Keratinocyte (primary cell): ENCODE data around the gene KLF2. TPM values are rescaled to one million over a fixed set of nuclear protein-coding genes. Genes with fewer than 3 reads are reported as not detected.

ENCODE experiments used
- DNase-seq: peaks from one replicate; pipeline ENCODE4 v3.0.0-alpha.2; 2011; ENCODE audit warnings: low read depth, missing footprints, low spot score
- FAIRE-seq: peaks from 2 replicates; lab custom pipeline; 2011; peaks lifted over from hg19 to GRCh38; lab: Jason Lieb, UNC
- H2AFZ ChIP-seq: 2 replicates; pipeline ENCODE4 v1.6.0; 2012; ENCODE audit warnings: low read length, control low read depth, inconsistent platforms; ENCODE audit not compliant: control insufficient read depth
- H3K27ac ChIP-seq: 2 replicates; pipeline ENCODE4 v1.5.1; 2011; ENCODE audit warnings: low read length; ENCODE audit not compliant: control insufficient read depth, insufficient read depth
- H3K27me3 ChIP-seq: 3 replicates; pipeline ENCODE4 v1.6.0; 2011; ENCODE audit warnings: low read length; ENCODE audit not compliant: control insufficient read depth, insufficient read depth; ENCODE audit errors: extremely low read depth
- H3K36me3 ChIP-seq, 2 experiments: 2 replicates in 1 of 2; 3 replicates in 1 of 2; pipeline ENCODE4 v1.5.1; 2011; ENCODE audit warnings: low read length in 2 of 2, mild to moderate bottlenecking in 1 of 2; ENCODE audit not compliant: control insufficient read depth in 2 of 2, insufficient read depth in 2 of 2; ENCODE audit errors: extremely low read depth in 1 of 2
- H3K4me1 ChIP-seq: 3 replicates; pipeline ENCODE4 v1.5.1; 2011; ENCODE audit warnings: low read length; ENCODE audit not compliant: control insufficient read depth, insufficient read depth; ENCODE audit errors: extremely low read depth
- H3K4me2 ChIP-seq: 3 replicates; pipeline ENCODE4 v1.6.0; 2011; ENCODE audit warnings: low read depth, low read length; ENCODE audit not compliant: control insufficient read depth, insufficient read depth; ENCODE audit errors: extremely low read depth
- H3K4me3 ChIP-seq, 3 experiments: fragments of 200-600 bp in 1 of 3; sonication (generic) in 1 of 3; 2 replicates in 2 of 3; 3 replicates in 1 of 3; pipeline ENCODE4 v1.5.1; 2011 to 2016; ENCODE audit warnings: low read length in 3 of 3, mild to moderate bottlenecking in 3 of 3, control low read depth in 2 of 3, inconsistent platforms in 1 of 3, low read depth in 1 of 3, mixed read lengths in 1 of 3, mixed run types in 1 of 3, moderate library complexity in 1 of 3; ENCODE audit not compliant: control insufficient read depth in 2 of 3, insufficient read depth in 2 of 3; ENCODE audit errors: extremely low read depth in 1 of 3
- H3K79me2 ChIP-seq: 2 replicates; pipeline ENCODE4 v1.6.0; 2012; ENCODE audit warnings: low read length; ENCODE audit not compliant: control insufficient read depth, insufficient read depth
- H3K9ac ChIP-seq: 3 replicates; pipeline ENCODE4 v1.6.0; 2011; ENCODE audit warnings: low read length; ENCODE audit not compliant: control insufficient read depth, insufficient read depth; ENCODE audit errors: extremely low read depth
- H3K9me1 ChIP-seq: 3 replicates; pipeline ENCODE4 v1.6.0; 2011; ENCODE audit warnings: low read length; ENCODE audit not compliant: control insufficient read depth, insufficient read depth; ENCODE audit errors: extremely low read depth
- H3K9me3 ChIP-seq: 2 replicates; pipeline ENCODE4 v1.5.1; 2012; ENCODE audit warnings: low read depth, low read length; ENCODE audit not compliant: control insufficient read depth
- H4K20me1 ChIP-seq: 3 replicates; pipeline ENCODE4 v1.6.0; 2011; ENCODE audit warnings: low read length; ENCODE audit not compliant: control insufficient read depth, insufficient read depth; ENCODE audit errors: extremely low read depth
- CTCF ChIP-seq, 3 experiments: IDR thresholded peaks in 1 of 3; conservative IDR thresholded peaks in 1 of 3; optimal IDR thresholded peaks in 1 of 3; 2 replicates in 2 of 3; 3 replicates in 1 of 3; pipeline versions ENCODE3 to v1.5.1; 2011; ENCODE audit warnings: low read length in 3 of 3, mild to moderate bottlenecking in 3 of 3, moderate library complexity in 2 of 3, control low read depth in 1 of 3, inconsistent platforms in 1 of 3; ENCODE audit not compliant: insufficient read depth in 2 of 3; ENCODE audit errors: extremely low read depth in 1 of 3
- EZH2 ChIP-seq: IDR thresholded peaks from one replicate; pipeline ENCODE4 v1.6.1; 2012; ENCODE audit warnings: inconsistent platforms, mild to moderate bottlenecking, low read length, moderate library complexity
- dilution Hi-C: fragments of 300-500 bp; cut with MboI; formaldehyde crosslinking; loops from one replicate; pipeline ENCODE4 v1.7.0; 2020; ENCODE audit warnings: low sequenced_read_pairs; ENCODE audit not compliant: extremely low pct_ligation_motif_present
- polyA plus RNA-seq, 5 experiments: library from polyadenylated mRNA; depleted of rRNA in 3 of 5; stranded (reverse) in 3 of 5; stranded (forward) in 1 of 5; unstranded in 1 of 5; fragments of >200 nt; gene quantifications; 1 replicate in 1 of 5; 2 replicates in 3 of 5; 3 replicates in 1 of 5; pipeline versions ENCODE4 v1.2.1 to v1.2.3, GENCODE V29; 2011 to 2012; ENCODE audit warnings: missing spikeins in 2 of 5, low read depth in 1 of 5, low replicate concordance in 1 of 5

The KLF2 gene
- polyA plus RNA-seq, 1 donor (not counting 4 experiments of a cell fraction or from before 2014, with no cell fraction given) = not detected

GRCh38 chr19:16370641-16371391, 46.2 kb downstream of the KLF2 start:
- Histone ChIP-seq H2AFZ (no peak overlapping the region), H3K4me3 (no peak overlapping the region), H3K9me3 (no peaks in the 10 kb centered on the region), H3K27me3 (no peaks in the 10 kb centered on the region), H3K36me3 (peaks cover 0 to 16% of the 10 kb centered on the region in 2 experiments), H4K20me1 (no peaks in the 10 kb centered on the region), H3K4me1 (no peaks in the 10 kb centered on the region), H3K27ac (no peak overlapping the region), H3K4me2 (no peak overlapping the region), H3K9ac (no peak overlapping the region), H3K9me1 (no peaks in the 10 kb centered on the region), H3K79me2 (no peaks in the 10 kb centered on the region)
- TF ChIP-seq CTCF (optimal IDR thresholded peaks at IDR 0.05 in 1 of 3, IDR thresholded peaks at IDR 0.05 in 1 of 3, conservative IDR thresholded peaks at IDR 0.05 in 1 of 3; ENCODE audit: extremely low read depth in 1 of 3, insufficient read depth in 2 of 3, low read length in 3 of 3) (no peak), EZH2 (no peak)
- dilution Hi-C loops = loop anchor here (25.0 kb wide), 1 partner anchor 159 kb away; no protein-coding TSS in a partner anchor
- FAIRE-seq = no peak
- DNase-seq = no peak

- dilution Hi-C loops = loop anchor here (25.0 kb wide), 1 partner anchor 159 kb away; no protein-coding TSS in a partner anchor
- Histone ChIP-seq H4K20me1 (no peaks in the 10 kb centered on the region), H3K27me3 (no peaks in the 10 kb centered on the region), H3K9ac (no peak overlapping the region), H3K27ac (no peak overlapping the region), H3K36me3 (peaks cover 3 to 22% of the 10 kb centered on the region in 2 experiments), H2AFZ (no peak overlapping the region), H3K9me1 (no peaks in the 10 kb centered on the region), H3K4me3 (no peak overlapping the region), H3K79me2 (no peaks in the 10 kb centered on the region), H3K4me1 (no peaks in the 10 kb centered on the region), H3K4me2 (no peak overlapping the region), H3K9me3 (no peaks in the 10 kb centered on the region)
- FAIRE-seq = no peak
- no peak for TF ChIP-seq CTCF (optimal IDR thresholded peaks at IDR 0.05 in 1 of 3, IDR thresholded peaks at IDR 0.05 in 1 of 3, conservative IDR thresholded peaks at IDR 0.05 in 1 of 3; ENCODE audit: extremely low read depth in 1 of 3, insufficient read depth in 2 of 3, low read length in 3 of 3)
- TF ChIP-seq EZH2 = no peak
- DNase-seq = no peak
Measured at GRCh38 chr19:16371540-16371986, 46.9 kb downstream of the KLF2 start.
